Skeletal muscle satellite cell (primary cell): Measurements from ENCODE around the gene PLD4.

Experiments
- H3K27me3 ChIP-seq: 2 replicates; pipeline ENCODE4 v1.7.0; 2013; ENCODE audit warnings: low read length; ENCODE audit not compliant: control insufficient read depth, insufficient read depth
- H3K36me3 ChIP-seq: 2 replicates; pipeline ENCODE4 v1.7.0; 2013; ENCODE audit warnings: mild to moderate bottlenecking, control low read depth, low read length; ENCODE audit not compliant: insufficient read depth
- H3K4me1 ChIP-seq: 2 replicates; pipeline ENCODE4 v1.7.0; 2013; ENCODE audit warnings: low read length; ENCODE audit not compliant: control insufficient read depth, insufficient read depth
- H3K4me2 ChIP-seq: 2 replicates; pipeline ENCODE4 v1.7.0; 2013; ENCODE audit warnings: mild to moderate bottlenecking, low read length
- H3K4me3 ChIP-seq: 2 replicates; pipeline ENCODE4 v1.7.0; 2013; ENCODE audit warnings: low read length
- H3K9ac ChIP-seq: 2 replicates; pipeline ENCODE4 v1.7.0; 2013; ENCODE audit warnings: mild to moderate bottlenecking, low read depth, low read length, moderate library complexity
- H3K9me3 ChIP-seq: replicated peaks from 2 replicates; pipeline ENCODE4 v1.7.0; 2013; ENCODE audit warnings: mild to moderate bottlenecking, control low read depth, low read length

The PLD4 gene

DNA sequence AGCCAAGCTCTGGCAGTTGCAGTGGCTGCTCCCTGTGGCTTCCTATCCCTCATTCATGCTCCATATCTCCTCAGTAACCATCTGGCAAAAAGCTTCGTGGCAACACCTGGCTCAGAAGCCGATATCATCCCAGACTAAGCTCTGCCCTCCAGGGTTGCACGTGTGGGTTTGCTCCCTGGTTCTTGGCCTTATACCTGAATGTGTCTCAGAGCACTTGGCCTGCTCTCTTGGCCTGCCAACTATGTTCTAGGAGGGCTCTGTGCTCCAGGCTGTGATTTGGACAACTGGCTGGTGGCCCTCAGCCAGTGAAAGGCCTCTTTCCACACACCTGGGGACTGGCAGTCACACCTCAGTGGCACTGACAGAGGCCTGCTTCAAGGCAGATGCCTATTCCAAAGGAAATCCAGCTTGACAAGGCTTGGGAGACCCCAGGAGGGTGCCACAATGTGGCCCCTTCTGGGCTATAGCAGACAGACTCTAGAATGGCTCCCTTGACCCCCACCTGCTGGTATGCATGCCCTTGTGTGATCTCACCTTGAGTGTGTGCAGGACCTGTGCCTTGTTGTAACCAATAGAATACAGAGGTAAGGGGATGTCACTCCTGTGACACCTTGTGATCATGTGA is 10.5 kb downstream of the PLD4 start:
- H3K4me3 ChIP-seq, result no peak overlapping the region
- H3K9ac ChIP-seq, result no peak overlapping the region
- H3K9me3 ChIP-seq, result no peaks in the 10 kb centered on the region
- peaks cover 3% of the 10 kb centered on the region for H3K27me3 ChIP-seq
- H3K4me2 ChIP-seq, result no peak overlapping the region
- peaks cover 4% of the 10 kb centered on the region for H3K4me1 ChIP-seq
- H3K36me3 ChIP-seq, result peaks cover 20% of the 10 kb centered on the region

- H3K9me3 ChIP-seq, result no peaks in the 10 kb centered on the region
- H3K27me3 ChIP-seq, result peaks cover 3% of the 10 kb centered on the region
- peaks cover 4% of the 10 kb centered on the region for H3K4me1 ChIP-seq
- no peak overlapping the region for H3K4me2 ChIP-seq
- H3K9ac ChIP-seq, result no peak overlapping the region
- no peak overlapping the region for H3K4me3 ChIP-seq
- peaks cover 28% of the 10 kb centered on the region for H3K36me3 ChIP-seq
These were observed 11.3 kb downstream of the PLD4 start for GRCh38 chr14:104935955-104936354.

DNA sequence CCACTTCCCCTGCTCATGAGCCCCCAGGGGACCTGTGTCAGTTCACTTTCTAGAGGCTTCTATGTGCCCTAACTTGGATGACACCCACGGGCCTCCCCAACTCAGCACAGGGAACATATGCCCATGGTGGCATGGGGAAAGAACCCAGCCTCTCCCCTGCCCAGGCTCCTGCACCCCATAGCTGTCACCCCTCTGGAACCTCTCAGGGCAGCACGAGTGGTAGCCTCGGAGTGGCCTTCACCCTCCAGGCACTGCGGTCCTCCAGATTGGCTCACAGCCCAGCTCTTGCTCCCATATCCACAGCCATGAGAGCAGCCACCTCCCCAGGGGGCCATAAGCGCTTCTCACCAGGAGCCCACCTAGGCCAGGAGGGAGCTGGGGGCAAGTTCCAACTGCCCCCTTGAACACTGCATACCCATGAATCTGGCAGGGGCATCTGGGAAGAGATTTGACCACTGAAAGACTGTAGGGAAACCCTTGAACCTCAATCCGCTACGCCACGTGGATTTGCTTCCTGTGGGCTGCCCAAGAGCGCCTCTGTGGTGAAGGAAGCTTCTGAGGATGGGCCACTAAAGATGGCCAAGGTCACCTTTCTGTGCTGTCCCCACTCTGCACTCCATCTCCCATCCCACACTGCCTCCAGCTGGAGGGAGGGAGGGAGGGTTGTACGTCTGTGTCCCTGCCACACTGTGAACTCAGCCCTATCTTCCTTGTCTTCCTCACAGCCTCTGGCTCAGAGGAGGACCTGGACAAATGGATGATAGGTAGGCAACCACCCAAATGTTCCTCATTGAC is 11.9 kb downstream of the PLD4 start:
- Histone ChIP-seq H3K9me3 (no peaks in the 10 kb centered on the region), H3K4me1 (peaks cover 4% of the 10 kb centered on the region), H3K9ac (no peak overlapping the region), H3K4me3 (no peak overlapping the region), H3K36me3 (peaks cover 34% of the 10 kb centered on the region), H3K27me3 (peaks cover 3% of the 10 kb centered on the region), H3K4me2 (no peak overlapping the region)

DNA sequence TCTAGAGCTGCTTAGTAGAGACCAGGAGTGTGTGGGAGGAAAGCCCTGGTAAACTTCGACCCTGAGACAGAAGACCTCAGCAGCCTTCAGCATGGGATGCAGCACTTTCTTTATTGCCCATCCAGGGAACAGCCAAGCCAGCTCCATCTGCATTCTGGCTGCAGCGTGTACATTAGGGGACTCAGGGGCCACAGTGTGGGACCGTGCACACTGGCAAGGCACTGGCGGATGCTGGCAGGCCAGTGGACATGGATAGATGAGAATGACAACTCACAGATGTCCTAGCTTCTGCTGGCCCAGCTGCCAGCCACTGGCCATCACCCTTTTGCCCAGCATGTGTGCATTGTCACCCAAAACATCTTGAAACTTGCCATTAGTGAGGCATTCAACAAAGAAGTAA is 12.5 kb downstream of the PLD4 start:
- Histone ChIP-seq H3K4me1 (peaks cover 4% of the 10 kb centered on the region), H3K36me3 (peaks cover 40% of the 10 kb centered on the region), H3K4me2 (no peak overlapping the region), H3K9me3 (no peaks in the 10 kb centered on the region), H3K4me3 (no peak overlapping the region), H3K9ac (no peak overlapping the region), H3K27me3 (peaks cover 3% of the 10 kb centered on the region)

DNA sequence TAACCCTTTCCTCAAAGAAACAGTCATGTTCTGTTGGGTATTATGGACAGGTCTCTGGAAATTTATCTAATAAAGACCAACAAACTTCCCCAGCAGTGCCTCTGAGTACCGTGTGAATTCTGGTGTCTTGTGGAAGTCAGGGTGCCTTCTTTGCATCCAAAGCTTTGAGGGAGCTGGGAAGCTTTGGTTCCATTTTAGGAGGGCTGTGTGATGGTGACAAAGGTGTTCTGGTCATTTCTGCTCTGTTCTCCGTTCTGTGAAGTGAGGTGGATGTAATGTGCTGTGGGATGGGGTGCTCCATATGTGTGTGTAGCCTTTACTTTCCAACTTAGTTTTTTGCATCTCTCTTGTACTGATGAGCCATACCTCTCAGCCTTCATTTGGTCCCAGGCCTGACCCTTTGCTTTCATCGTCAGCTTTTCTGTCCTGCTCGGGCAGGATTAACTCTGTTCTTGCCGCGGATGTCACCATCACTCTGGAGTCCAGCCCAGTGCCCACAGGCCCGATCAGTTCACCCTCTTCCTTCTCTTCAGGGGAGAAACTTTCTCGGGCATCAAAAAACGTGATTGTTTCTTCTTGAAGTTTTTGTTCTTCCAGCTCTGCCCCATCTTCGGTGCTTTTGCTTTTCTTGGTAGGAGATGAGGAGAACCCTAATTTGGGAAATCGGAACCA is 13.2 kb downstream of the PLD4 start:
- H3K4me2 ChIP-seq, result no peak overlapping the region
- no peak overlapping the region for H3K9ac ChIP-seq
- peaks cover 40% of the 10 kb centered on the region for H3K36me3 ChIP-seq
- no peaks in the 10 kb centered on the region for H3K9me3 ChIP-seq
- peaks cover 3% of the 10 kb centered on the region for H3K4me1 ChIP-seq
- H3K27me3 ChIP-seq, result peaks cover 3% of the 10 kb centered on the region
- H3K4me3 ChIP-seq, result no peak overlapping the region

DNA sequence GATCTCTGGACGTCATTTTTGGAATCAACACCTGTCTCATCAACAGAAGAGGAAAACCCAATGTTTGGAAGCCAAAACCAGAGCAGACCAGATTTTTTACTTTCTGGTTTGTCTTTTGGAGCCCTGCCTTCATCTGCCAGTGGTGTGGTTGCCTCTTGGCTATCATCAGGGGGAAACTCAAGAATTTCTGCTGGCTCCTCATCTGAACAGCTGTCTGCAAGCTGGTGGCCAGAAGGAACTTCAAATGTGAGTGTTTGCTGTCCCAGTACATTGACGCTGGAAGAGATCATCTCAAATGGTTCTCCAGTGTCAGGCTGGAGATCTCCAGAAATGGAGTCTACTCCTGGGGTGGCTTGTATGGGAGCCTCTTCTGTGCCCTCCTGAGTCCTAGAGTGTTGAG is 13.8 kb downstream of the PLD4 start:
- no peak overlapping the region for H3K4me3 ChIP-seq
- peaks cover 40% of the 10 kb centered on the region for H3K36me3 ChIP-seq
- H3K4me1 ChIP-seq, result no peaks in the 10 kb centered on the region
- H3K9ac ChIP-seq, result no peak overlapping the region
- peaks cover 3% of the 10 kb centered on the region for H3K27me3 ChIP-seq
- no peak overlapping the region for H3K4me2 ChIP-seq
- no peaks in the 10 kb centered on the region for H3K9me3 ChIP-seq

GRCh38 chr14:104938960-104939359 is 14.3 kb downstream of the PLD4 start:
- H3K4me2 ChIP-seq, result no peak overlapping the region
- peaks cover 3% of the 10 kb centered on the region for H3K27me3 ChIP-seq
- H3K36me3 ChIP-seq, result peaks cover 40% of the 10 kb centered on the region
- no peaks in the 10 kb centered on the region for H3K4me1 ChIP-seq
- no peaks in the 10 kb centered on the region for H3K9me3 ChIP-seq
- no peak overlapping the region for H3K9ac ChIP-seq
- no peak overlapping the region for H3K4me3 ChIP-seq

GRCh38 chr14:104939666-104940410 is 15.2 kb downstream of the PLD4 start:
- H3K36me3 ChIP-seq, result peaks cover 45% of the 10 kb centered on the region
- H3K27me3 ChIP-seq, result no peaks in the 10 kb centered on the region
- H3K4me3 ChIP-seq, result no peak overlapping the region
- no peak overlapping the region for H3K9ac ChIP-seq
- no peaks in the 10 kb centered on the region for H3K9me3 ChIP-seq
- H3K4me2 ChIP-seq, result no peak overlapping the region
- H3K4me1 ChIP-seq, result no peaks in the 10 kb centered on the region

DNA sequence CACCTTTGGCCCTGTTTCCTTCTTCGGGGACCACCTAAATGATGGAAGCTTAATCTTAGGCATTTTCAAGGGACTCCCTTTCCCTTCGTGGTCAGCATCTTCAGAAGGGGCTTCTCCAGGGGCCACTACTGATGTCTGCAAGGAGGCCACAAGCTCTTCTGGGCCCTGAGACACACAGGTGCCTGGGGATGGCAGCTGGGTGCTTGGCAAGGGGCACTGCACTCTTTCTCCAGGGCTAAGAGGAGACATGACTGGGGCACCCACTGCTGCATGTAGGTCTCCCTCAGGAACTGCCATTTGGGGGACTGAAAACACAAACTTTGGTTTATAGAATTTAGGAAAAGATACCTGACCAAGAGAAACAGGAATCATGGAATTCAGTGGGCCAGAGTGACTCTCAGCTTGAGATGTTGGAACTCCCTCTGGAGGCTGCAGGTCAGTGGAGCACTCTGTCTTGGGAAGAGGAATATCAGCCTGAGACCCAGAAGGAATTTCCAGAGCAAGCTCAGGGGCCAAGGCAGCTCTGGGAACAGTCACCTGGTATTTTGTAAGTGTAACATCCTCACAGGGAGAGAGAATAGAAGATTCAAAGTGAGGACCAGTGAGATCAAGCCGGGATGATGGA is 16.0 kb downstream of the PLD4 start:
- Histone ChIP-seq H3K9me3 (no peaks in the 10 kb centered on the region), H3K36me3 (peaks cover 45% of the 10 kb centered on the region), H3K4me2 (no peak overlapping the region), H3K9ac (no peak overlapping the region), H3K27me3 (no peaks in the 10 kb centered on the region), H3K4me1 (no peaks in the 10 kb centered on the region), H3K4me3 (no peak overlapping the region)

- H3K4me1 ChIP-seq, result no peaks in the 10 kb centered on the region
- H3K27me3 ChIP-seq, result no peaks in the 10 kb centered on the region
- no peak overlapping the region for H3K9ac ChIP-seq
- H3K9me3 ChIP-seq, result no peaks in the 10 kb centered on the region
- no peak overlapping the region for H3K4me2 ChIP-seq
- H3K4me3 ChIP-seq, result no peak overlapping the region
- peaks cover 45% of the 10 kb centered on the region for H3K36me3 ChIP-seq
These were observed 17.1 kb downstream of the PLD4 start for GRCh38 chr14:104941508-104942365.
